ENCODE data around the gene SLC25A25. TPM values are rescaled to one million over a fixed set of nuclear protein-coding genes. Genes with fewer than 3 reads are reported as not detected.

SLC25A25 gene
- total and polyA plus RNA-seq, 10 of the 15 experiments (the other 5 are each of a cell fraction or from before 2014, with no cell fraction given) = 0.04 to 17.1 (median 12.4) TPM; not detected in 1

DNA sequence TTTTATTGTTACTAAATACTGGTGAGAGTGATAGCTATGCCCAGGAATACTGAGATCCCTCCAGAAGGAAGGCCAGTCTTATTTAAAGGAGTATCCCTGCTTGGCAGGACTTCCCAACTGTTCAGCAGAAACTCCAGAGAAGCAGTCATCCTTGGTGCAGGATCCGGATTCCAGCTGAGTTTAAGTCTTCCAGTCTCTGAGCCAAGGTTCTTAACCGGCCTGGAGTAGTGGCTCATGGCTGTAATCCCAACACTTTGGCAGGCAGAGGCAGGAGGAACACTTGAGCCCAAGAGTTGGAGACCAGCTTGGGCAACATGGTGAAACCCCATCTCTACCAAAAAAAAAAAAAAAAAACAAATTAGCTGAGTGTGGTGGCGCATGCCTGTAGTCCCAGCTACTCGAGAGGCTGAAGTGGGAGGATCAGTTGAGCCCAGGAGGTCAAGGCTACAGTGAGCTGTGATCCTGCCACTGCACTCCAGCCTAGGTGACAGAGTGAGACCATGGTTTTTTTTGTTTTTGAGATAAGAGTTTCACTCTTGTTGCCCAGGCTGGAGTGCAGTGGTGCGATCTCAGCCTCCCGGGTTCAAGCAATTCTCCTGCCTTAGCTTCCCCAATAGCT is 8.6 kb upstream of the SLC25A25 start (continued):
- TF ChIP-seq, protein P1, sequence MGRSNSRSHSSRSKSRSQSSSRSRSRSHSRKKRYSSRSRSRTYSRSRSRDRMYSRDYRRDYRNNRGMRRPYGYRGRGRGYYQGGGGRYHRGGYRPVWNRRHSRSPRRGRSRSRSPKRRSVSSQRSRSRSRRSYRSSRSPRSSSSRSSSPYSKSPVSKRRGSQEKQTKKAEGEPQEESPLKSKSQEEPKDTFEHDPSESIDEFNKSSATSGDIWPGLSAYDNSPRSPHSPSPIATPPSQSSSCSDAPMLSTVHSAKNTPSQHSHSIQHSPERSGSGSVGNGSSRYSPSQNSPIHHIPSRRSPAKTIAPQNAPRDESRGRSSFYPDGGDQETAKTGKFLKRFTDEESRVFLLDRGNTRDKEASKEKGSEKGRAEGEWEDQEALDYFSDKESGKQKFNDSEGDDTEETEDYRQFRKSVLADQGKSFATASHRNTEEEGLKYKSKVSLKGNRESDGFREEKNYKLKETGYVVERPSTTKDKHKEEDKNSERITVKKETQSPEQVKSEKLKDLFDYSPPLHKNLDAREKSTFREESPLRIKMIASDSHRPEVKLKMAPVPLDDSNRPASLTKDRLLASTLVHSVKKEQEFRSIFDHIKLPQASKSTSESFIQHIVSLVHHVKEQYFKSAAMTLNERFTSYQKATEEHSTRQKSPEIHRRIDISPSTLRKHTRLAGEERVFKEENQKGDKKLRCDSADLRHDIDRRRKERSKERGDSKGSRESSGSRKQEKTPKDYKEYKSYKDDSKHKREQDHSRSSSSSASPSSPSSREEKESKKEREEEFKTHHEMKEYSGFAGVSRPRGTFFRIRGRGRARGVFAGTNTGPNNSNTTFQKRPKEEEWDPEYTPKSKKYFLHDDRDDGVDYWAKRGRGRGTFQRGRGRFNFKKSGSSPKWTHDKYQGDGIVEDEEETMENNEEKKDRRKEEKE (IDR thresholded peaks at IDR 0.05) = no peak
- TF ChIP-seq FOS (IDR thresholded peaks at IDR 0.05; ENCODE audit: borderline replicate concordance, extremely low read depth, insufficient read length) (no peak), NFXL1 (IDR thresholded peaks at IDR 0.05; ENCODE audit: borderline replicate concordance) (no peak), NFYB (IDR thresholded peaks at IDR 0.05; ENCODE audit: insufficient read depth, low read depth, low read length) (no peak), SRF (IDR thresholded peaks at IDR 0.05; ENCODE audit: low read depth in 2 of 2, low read length in 2 of 2) (no peak)

GRCh38 chr9:128061275-128061960 is 6.6 kb upstream of the SLC25A25 start:
- ChIA-PET CTCF (interaction anchor here (1.8 kb wide), 1 partner anchor 56 kb away, joined by 4 read pairs; no protein-coding TSS in a partner anchor), RAD21 (ENCODE audit: unreplicated experiment) (no interaction called here), POLR2A (no interaction called here), SMC1A (ENCODE audit: uncharacterized antibody, unreplicated experiment) (no interaction called here)
- H3K9me3 ChIP-seq (replicated peaks; ENCODE audit: control insufficient read depth, insufficient read depth, low read length) = no peaks in the 10 kb centered on the region
- peak overlapping the region; percentile 77 for H2AFZ ChIP-seq (ENCODE audit: control insufficient read depth, low read depth, low read length)
- peaks cover 26% of the 10 kb centered on the region for H3K4me1 ChIP-seq (ENCODE audit: control insufficient read depth, insufficient read depth, low read length)
- H4K20me1 ChIP-seq (ENCODE audit: control insufficient read depth, insufficient read depth) = no peaks in the 10 kb centered on the region
- DNase-seq (ENCODE audit: low read depth, low spot score) (no peak), ATAC-seq (peak; percentile 49), FAIRE-seq (no peak)
- H3K27ac ChIP-seq (ENCODE audit: control insufficient read depth, insufficient read depth) = peak overlapping the region; percentile 65; the same call in 1 of the 2 replicates
- peak overlapping the region; percentile 5 for H3K4me2 ChIP-seq (ENCODE audit: control insufficient read depth, insufficient read depth)
- peaks cover 0 to 5% of the 10 kb centered on the region in 2 experiments; a peak in 2 of 4 replicates for H3K36me3 ChIP-seq (ENCODE audit: control insufficient read depth in 2 of 2, insufficient read depth in 2 of 2, low read length in 1 of 2)
- in situ Hi-C loops (cut with MboI) (no loop called here), intact Hi-C loops (cut with micrococcal nuclease; ENCODE audit: unreplicated experiment) (loop anchor here (10.0 kb wide), 1 partner anchor 277 kb away; the partner anchor contains the start of gene CDK9)
- H3K27me3 ChIP-seq (replicated peaks in 1 of 2; ENCODE audit: control insufficient read depth in 2 of 2, insufficient read depth in 2 of 2, low read length in 1 of 2) = no peaks in the 10 kb centered on the region
- BruUV-seq (replicated peaks) = no TSS peak
- H3K9ac ChIP-seq (ENCODE audit: control insufficient read depth, insufficient read depth, low read length) = peak overlapping the region; percentile 34; the same call in 1 of the 2 replicates
- 63% methylated on average over 13 of the region's 13 CpGs for WGBS (ENCODE audit: insufficient coverage, insufficient replicate concordance, low lambda C conversion rate, missing lambda C conversion rate)
- no peak overlapping the region for H3K4me3 ChIP-seq
- H3K79me2 ChIP-seq (ENCODE audit: control insufficient read depth, insufficient read depth, low read length) = peaks cover 13% of the 10 kb centered on the region
- TF ChIP-seq, protein P2, sequence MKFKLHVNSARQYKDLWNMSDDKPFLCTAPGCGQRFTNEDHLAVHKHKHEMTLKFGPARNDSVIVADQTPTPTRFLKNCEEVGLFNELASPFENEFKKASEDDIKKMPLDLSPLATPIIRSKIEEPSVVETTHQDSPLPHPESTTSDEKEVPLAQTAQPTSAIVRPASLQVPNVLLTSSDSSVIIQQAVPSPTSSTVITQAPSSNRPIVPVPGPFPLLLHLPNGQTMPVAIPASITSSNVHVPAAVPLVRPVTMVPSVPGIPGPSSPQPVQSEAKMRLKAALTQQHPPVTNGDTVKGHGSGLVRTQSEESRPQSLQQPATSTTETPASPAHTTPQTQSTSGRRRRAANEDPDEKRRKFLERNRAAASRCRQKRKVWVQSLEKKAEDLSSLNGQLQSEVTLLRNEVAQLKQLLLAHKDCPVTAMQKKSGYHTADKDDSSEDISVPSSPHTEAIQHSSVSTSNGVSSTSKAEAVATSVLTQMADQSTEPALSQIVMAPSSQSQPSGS (IDR thresholded peaks at IDR 0.05; ENCODE audit: low read length) = no peak

All from GM12878 (cell line).